ENCODE results near the gene BRSK1.

Gene BRSK1

GRCh38 chr19:55266840-55267239, 17.0 kb upstream of the BRSK1 start:
- DNase-seq (ENCODE audit: low read depth), result no peak
- no peak for TF ChIP-seq CTCF (conservative IDR thresholded peaks at IDR 0.05; ENCODE audit: low read depth, low read length)
- H3K4me3 ChIP-seq (ENCODE audit: low read depth, low read length), result no peak overlapping the region

DNA sequence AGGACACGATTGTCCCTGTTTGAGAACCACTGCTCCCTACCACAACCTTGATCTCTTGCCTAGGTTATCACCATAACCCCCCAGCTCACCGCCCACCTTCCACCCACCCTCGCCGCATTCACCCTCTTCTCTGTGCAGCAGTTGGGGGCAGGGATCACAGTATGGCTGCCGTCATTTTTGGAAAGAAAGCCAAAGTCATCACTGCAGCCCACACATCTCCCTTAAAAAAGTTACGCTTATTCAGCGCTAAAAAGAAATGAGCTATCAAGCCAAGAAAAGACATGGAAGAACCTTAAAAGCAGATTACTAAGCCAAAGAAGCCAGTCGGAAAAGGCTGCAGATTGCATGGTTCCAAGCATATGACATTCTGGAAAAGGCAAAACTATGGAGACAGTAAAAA, 14.5 kb upstream of the BRSK1 start:
- no peak for DNase-seq (ENCODE audit: low read depth)
- no peak overlapping the region for H3K4me3 ChIP-seq (ENCODE audit: low read depth, low read length)
- TF ChIP-seq CTCF (conservative IDR thresholded peaks at IDR 0.05; ENCODE audit: low read depth, low read length), result no peak

GRCh38 chr19:55270172-55270942, 13.4 kb upstream of the BRSK1 start:
- no peak for TF ChIP-seq CTCF (conservative IDR thresholded peaks at IDR 0.05; ENCODE audit: low read depth, low read length)
- peak; percentile 57 for DNase-seq (ENCODE audit: low read depth)
- H3K4me3 ChIP-seq (ENCODE audit: low read depth, low read length), result no peak overlapping the region

DNA sequence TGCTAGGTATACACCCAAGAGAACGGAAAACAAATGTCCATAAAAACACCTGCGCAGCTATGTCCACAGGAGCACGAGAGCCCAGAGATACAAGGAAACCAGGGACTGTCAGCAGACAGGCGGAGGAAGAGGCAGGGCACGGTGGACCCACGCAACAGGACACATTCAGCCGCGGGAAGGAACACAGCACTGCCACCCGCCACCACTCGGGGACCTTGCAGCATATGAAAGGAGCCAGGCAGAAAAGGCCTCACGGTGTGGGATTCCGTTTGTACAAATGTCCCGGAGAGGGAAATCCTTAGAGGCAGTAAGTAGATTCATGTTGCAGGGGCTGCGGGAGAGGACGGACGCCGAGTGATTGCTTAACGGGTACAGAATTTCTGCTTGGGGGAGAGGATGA, 11.7 kb upstream of the BRSK1 start:
- no peak overlapping the region for H3K4me3 ChIP-seq (ENCODE audit: low read depth, low read length)
- no peak for TF ChIP-seq CTCF (conservative IDR thresholded peaks at IDR 0.05; ENCODE audit: low read depth, low read length)
- no peak for DNase-seq (ENCODE audit: low read depth)

DNA sequence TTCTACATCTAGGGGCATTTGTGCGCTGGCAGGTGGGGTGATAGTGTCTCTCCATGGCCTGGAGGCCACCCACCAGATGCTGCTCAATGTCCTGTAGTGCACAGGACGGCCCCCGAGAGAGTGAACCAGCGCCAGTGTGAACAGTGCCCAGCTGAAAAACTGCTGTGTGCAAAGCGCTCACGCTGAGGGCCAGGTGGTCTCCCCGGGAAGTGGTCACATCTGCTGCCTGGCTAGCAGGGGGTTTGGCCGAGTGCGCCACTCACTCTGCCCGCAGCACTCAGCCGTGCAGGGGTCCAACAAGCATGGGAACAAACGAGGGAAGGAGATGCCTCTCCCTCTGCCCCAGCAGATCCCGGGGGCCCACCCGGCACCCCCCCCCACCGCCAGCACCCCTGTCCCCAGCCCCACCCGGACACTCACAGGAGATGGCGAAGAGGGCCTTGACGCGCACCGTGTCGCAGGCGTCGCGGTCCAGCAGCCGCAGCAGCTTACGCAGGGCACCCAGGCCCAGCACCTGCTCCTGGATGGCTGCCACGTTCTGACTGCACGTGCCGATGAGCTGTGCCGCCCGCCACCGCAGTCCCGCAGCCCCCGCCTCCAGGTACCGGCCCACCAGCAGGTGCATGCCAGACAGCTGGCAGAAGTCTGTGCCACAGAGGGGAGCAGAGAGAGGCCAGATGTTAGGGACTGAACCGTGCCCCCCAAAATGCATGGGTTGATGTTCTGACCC, 9.7 kb upstream of the BRSK1 start:
- no peak for DNase-seq (ENCODE audit: low read depth)
- no peak overlapping the region for H3K4me3 ChIP-seq (ENCODE audit: low read depth, low read length)
- no peak for TF ChIP-seq CTCF (conservative IDR thresholded peaks at IDR 0.05; ENCODE audit: low read depth, low read length)

- TF ChIP-seq CTCF (conservative IDR thresholded peaks at IDR 0.05; ENCODE audit: low read depth, low read length), result no peak
- DNase-seq (ENCODE audit: low read depth), result no peak
- H3K4me3 ChIP-seq (ENCODE audit: low read depth, low read length), result no peak overlapping the region
Measured at GRCh38 chr19:55275851-55276719, 7.7 kb upstream of the BRSK1 start.

All from choroid plexus epithelial cell (primary cell).